IPS-15b (cell line): ENCODE results near the gene NTRK2.

Source experiments
- H3K27me3 ChIP-seq: one replicate; pipeline ENCODE4 v1.6.1; 2013; ENCODE audit warnings: low read length; ENCODE audit not compliant: control insufficient read depth, insufficient read depth
- H3K36me3 ChIP-seq: one replicate; pipeline ENCODE4 v1.6.1; 2013; ENCODE audit warnings: low read length; ENCODE audit not compliant: control insufficient read depth, insufficient read depth
- H3K4me1 ChIP-seq: one replicate; pipeline ENCODE4 v1.6.1; 2013; ENCODE audit warnings: mild to moderate bottlenecking, low read length; ENCODE audit not compliant: control insufficient read depth, insufficient read depth
- H3K4me3 ChIP-seq: one replicate; pipeline ENCODE4 v1.5.1; 2013; ENCODE audit warnings: low read depth, low read length
- H3K9ac ChIP-seq: one replicate; pipeline ENCODE4 v1.6.1; 2013; ENCODE audit warnings: low read depth, mild to moderate bottlenecking, low read length
- H3K9me3 ChIP-seq: one replicate; pipeline ENCODE4 v1.6.1; 2013; ENCODE audit warnings: mild to moderate bottlenecking, low read length; ENCODE audit not compliant: control insufficient read depth, insufficient read depth

Gene NTRK2

GRCh38 chr9:84823421-84824271 is 154.1 kb downstream of the NTRK2 start:
- Histone ChIP-seq H3K4me1 (no peaks in the 10 kb centered on the region), H3K4me3 (no peak overlapping the region), H3K9me3 (no peaks in the 10 kb centered on the region), H3K9ac (no peak overlapping the region), H3K36me3 (no peaks in the 10 kb centered on the region), H3K27me3 (no peaks in the 10 kb centered on the region)

DNA sequence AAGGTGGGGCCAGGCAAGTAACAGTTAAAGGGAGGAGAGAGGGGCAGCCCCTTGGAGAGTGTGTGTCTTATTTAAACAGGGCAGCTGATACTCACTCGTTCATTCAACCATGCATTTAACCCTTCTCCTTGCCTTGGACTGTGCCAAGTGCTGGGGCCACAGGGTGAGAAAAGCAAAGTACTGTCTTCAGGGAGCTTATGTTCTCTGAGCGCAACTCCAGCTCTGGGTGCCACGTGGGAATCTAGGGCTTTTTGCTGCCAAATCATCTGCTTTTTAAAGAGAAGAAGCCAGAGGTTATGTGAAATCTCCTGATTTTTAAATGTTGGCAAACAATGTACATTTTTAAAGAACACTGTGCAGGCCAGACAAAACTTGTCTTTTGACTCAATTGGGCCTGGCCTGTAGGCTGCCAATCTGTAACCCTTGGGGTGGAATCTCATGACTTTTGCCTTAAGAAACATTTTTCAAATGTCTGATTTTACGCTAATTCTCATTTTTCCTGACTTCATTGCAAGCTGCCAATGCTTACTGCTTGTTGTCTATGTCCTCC is 157.8 kb downstream of the NTRK2 start:
- H3K4me3 ChIP-seq = no peak overlapping the region
- H3K36me3 ChIP-seq = no peaks in the 10 kb centered on the region
- no peaks in the 10 kb centered on the region for H3K9me3 ChIP-seq
- no peaks in the 10 kb centered on the region for H3K4me1 ChIP-seq
- H3K27me3 ChIP-seq = no peaks in the 10 kb centered on the region
- H3K9ac ChIP-seq = no peak overlapping the region

DNA sequence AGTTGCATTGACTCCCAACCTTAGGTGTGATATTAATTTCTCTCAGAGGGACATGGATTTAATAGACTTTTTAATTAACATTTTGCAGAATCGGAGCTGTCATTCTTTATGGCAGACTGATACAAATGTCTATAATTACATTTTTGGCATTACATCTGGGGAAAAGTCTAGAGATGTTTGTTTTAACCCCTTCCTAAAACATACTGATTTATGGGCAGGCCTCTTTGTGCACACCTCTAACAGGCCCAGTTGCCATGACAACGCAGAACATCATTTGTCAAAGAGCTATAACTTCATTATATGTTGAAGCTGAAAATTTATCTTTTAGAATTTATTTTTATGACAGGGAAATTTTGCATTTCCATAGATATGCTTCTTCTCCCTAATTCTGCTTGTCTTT is 158.5 kb downstream of the NTRK2 start:
- Histone ChIP-seq H3K9ac (no peak overlapping the region), H3K9me3 (no peaks in the 10 kb centered on the region), H3K4me3 (no peak overlapping the region), H3K27me3 (no peaks in the 10 kb centered on the region), H3K36me3 (no peaks in the 10 kb centered on the region), H3K4me1 (no peaks in the 10 kb centered on the region)

- no peaks in the 10 kb centered on the region for H3K9me3 ChIP-seq
- H3K27me3 ChIP-seq = no peaks in the 10 kb centered on the region
- no peak overlapping the region for H3K9ac ChIP-seq
- no peaks in the 10 kb centered on the region for H3K4me1 ChIP-seq
- no peaks in the 10 kb centered on the region for H3K36me3 ChIP-seq
- H3K4me3 ChIP-seq = no peak overlapping the region
Measured at GRCh38 chr9:84829471-84829870, 159.9 kb downstream of the NTRK2 start.

DNA sequence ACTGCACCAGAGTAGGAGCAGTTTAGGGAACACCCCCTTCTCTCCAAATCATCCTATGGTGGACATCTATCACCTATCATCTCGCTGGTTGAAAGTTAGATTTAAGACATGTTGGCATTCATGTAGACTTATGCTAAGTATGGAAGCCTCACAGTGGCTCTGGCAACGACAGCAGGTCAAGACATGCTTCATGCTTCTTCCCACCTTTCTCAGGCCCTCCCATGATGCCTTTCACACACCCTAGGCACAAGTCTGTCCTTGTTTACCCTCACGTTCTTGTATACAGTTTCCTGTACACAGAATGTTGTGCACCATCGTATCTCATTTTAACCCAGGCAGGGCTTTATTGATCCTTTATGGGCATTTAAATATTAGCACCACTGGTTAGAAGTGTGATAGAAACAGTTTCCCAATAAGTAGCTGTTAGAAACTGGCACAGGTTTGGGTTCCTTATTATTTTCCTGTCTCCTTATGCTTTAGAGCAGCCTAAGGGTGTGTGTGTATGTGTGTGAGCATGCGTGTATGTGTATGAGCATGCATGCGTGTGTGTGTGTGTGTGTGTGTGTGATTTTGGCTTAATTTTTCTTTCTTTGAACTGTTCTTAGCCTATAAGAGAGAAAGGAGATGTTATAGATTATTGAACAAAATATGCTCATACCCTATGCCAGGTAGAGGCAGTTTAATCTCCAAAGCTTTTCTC is 160.6 kb downstream of the NTRK2 start:
- Histone ChIP-seq H3K4me1 (no peaks in the 10 kb centered on the region), H3K9me3 (no peaks in the 10 kb centered on the region), H3K27me3 (no peaks in the 10 kb centered on the region), H3K4me3 (no peak overlapping the region), H3K9ac (no peak overlapping the region), H3K36me3 (no peaks in the 10 kb centered on the region)

DNA sequence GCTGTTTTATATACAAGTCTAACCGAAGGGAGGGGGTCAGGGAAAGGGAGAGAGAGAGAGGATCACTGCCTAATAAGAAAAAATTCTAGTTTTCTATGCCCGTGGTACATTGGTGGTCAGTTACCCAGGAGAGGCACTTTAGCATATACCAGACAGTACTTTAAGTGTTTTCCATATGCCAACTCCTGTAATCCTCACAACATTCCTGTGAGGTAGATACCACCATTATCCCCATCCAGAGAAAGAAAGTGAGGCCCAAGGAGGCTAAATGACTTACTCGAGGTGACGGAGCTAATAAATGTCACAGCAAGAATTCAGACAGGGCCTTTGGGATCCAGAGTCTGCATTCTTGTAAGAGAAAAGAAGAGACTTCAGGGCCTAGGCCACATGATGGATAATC is 161.8 kb downstream of the NTRK2 start:
- Histone ChIP-seq H3K27me3 (no peaks in the 10 kb centered on the region), H3K4me3 (no peak overlapping the region), H3K4me1 (no peaks in the 10 kb centered on the region), H3K9ac (no peak overlapping the region), H3K9me3 (no peaks in the 10 kb centered on the region), H3K36me3 (no peaks in the 10 kb centered on the region)

GRCh38 chr9:84832453-84832852 is 162.9 kb downstream of the NTRK2 start:
- Histone ChIP-seq H3K9me3 (no peaks in the 10 kb centered on the region), H3K27me3 (no peaks in the 10 kb centered on the region), H3K4me1 (no peaks in the 10 kb centered on the region), H3K36me3 (no peaks in the 10 kb centered on the region), H3K4me3 (no peak overlapping the region), H3K9ac (no peak overlapping the region)

DNA sequence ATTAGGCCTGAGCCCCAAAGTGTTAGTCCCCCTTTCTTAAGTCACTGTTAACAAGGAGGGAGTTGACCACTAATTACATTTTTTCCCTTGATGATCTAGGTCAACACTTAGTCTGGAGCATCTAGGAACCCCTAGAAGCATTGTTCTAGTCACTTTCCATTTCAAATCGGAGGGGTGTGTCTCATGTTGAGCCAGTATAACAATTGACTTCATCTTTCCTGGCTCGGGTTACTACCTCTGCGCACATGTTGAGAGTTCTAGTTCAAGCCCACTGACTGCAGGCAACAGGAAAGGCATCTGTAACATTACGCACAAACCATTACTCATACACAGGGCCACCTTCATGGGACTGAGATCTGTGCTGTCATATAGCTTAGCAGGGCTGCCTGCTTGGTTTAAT is 164.9 kb downstream of the NTRK2 start:
- no peaks in the 10 kb centered on the region for H3K27me3 ChIP-seq
- no peaks in the 10 kb centered on the region for H3K36me3 ChIP-seq
- H3K4me3 ChIP-seq = no peak overlapping the region
- H3K9ac ChIP-seq = no peak overlapping the region
- H3K4me1 ChIP-seq = no peaks in the 10 kb centered on the region
- no peaks in the 10 kb centered on the region for H3K9me3 ChIP-seq

- Histone ChIP-seq H3K36me3 (no peaks in the 10 kb centered on the region), H3K4me1 (no peaks in the 10 kb centered on the region), H3K4me3 (no peak overlapping the region), H3K9me3 (no peaks in the 10 kb centered on the region), H3K27me3 (no peaks in the 10 kb centered on the region), H3K9ac (no peak overlapping the region)
Measured at GRCh38 chr9:84835745-84836144, 166.2 kb downstream of the NTRK2 start.

DNA sequence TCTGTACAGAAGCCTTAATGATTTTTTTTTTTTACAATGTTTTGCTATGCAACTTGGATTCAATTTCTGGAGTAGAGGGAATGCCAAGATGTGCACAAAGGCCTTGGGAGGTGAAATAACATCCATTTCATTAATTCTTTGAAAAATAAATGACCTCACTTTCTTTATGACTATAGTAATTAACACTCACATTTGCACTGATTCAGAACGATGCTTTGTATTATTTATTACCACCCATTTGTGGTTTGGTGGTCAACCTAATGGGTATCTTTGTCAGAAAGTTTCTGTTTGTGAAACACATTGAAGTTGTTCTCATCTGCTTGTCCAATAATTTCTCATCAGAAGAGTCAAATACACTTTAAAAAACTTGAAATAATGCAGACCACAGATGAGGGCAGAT is 169.3 kb downstream of the NTRK2 start:
- Histone ChIP-seq H3K4me1 (no peaks in the 10 kb centered on the region), H3K9ac (no peak overlapping the region), H3K36me3 (no peaks in the 10 kb centered on the region)

GRCh38 chr9:84839541-84839940 is 170.0 kb downstream of the NTRK2 start:
- H3K36me3 ChIP-seq = no peaks in the 10 kb centered on the region
- H3K9me3 ChIP-seq = no peaks in the 10 kb centered on the region
- H3K4me1 ChIP-seq = no peaks in the 10 kb centered on the region
- H3K9ac ChIP-seq = no peak overlapping the region
- H3K4me3 ChIP-seq = no peak overlapping the region
- no peaks in the 10 kb centered on the region for H3K27me3 ChIP-seq

More for the DNA sequence above, 169.3 kb downstream of the NTRK2 start:
- H3K4me3 ChIP-seq = no peak overlapping the region
- no peaks in the 10 kb centered on the region for H3K9me3 ChIP-seq
- H3K27me3 ChIP-seq = no peaks in the 10 kb centered on the region

GRCh38 chr9:84841931-84842330 is 172.4 kb downstream of the NTRK2 start:
- Histone ChIP-seq H3K27me3 (no peaks in the 10 kb centered on the region), H3K9me3 (no peaks in the 10 kb centered on the region), H3K4me1 (peaks cover 9% of the 10 kb centered on the region), H3K9ac (no peak overlapping the region), H3K36me3 (no peaks in the 10 kb centered on the region), H3K4me3 (no peak overlapping the region)
